Keratinocyte (primary cell): ENCODE measurements around the gene WFDC5. TPM values are rescaled to one million over a fixed set of nuclear protein-coding genes. Genes with fewer than 3 reads are reported as not detected.

Experiments used
- DNase-seq: peaks from one replicate; pipeline ENCODE4 v3.0.0-alpha.2; 2011; ENCODE audit warnings: low read depth, missing footprints, low spot score
- FAIRE-seq: peaks from 2 replicates; lab custom pipeline; 2011; peaks lifted over from hg19 to GRCh38; lab: Jason Lieb, UNC
- H2AFZ ChIP-seq: 2 replicates; pipeline ENCODE4 v1.6.0; 2012; ENCODE audit warnings: low read length, control low read depth, inconsistent platforms; ENCODE audit not compliant: control insufficient read depth
- H3K27ac ChIP-seq: 2 replicates; pipeline ENCODE4 v1.5.1; 2011; ENCODE audit warnings: low read length; ENCODE audit not compliant: control insufficient read depth, insufficient read depth
- H3K27me3 ChIP-seq: 3 replicates; pipeline ENCODE4 v1.6.0; 2011; ENCODE audit warnings: low read length; ENCODE audit not compliant: control insufficient read depth, insufficient read depth; ENCODE audit errors: extremely low read depth
- H3K36me3 ChIP-seq, 2 experiments: 2 replicates in 1 of 2; 3 replicates in 1 of 2; pipeline ENCODE4 v1.5.1; 2011; ENCODE audit warnings: low read length in 2 of 2, mild to moderate bottlenecking in 1 of 2; ENCODE audit not compliant: control insufficient read depth in 2 of 2, insufficient read depth in 2 of 2; ENCODE audit errors: extremely low read depth in 1 of 2
- H3K4me1 ChIP-seq: 3 replicates; pipeline ENCODE4 v1.5.1; 2011; ENCODE audit warnings: low read length; ENCODE audit not compliant: control insufficient read depth, insufficient read depth; ENCODE audit errors: extremely low read depth
- H3K4me2 ChIP-seq: 3 replicates; pipeline ENCODE4 v1.6.0; 2011; ENCODE audit warnings: low read depth, low read length; ENCODE audit not compliant: control insufficient read depth, insufficient read depth; ENCODE audit errors: extremely low read depth
- H3K4me3 ChIP-seq, 3 experiments: fragments of 200-600 bp in 1 of 3; sonication (generic) in 1 of 3; 2 replicates in 2 of 3; 3 replicates in 1 of 3; pipeline ENCODE4 v1.5.1; 2011 to 2016; ENCODE audit warnings: low read length in 3 of 3, mild to moderate bottlenecking in 3 of 3, control low read depth in 2 of 3, inconsistent platforms in 1 of 3, low read depth in 1 of 3, mixed read lengths in 1 of 3, mixed run types in 1 of 3, moderate library complexity in 1 of 3; ENCODE audit not compliant: control insufficient read depth in 2 of 3, insufficient read depth in 2 of 3; ENCODE audit errors: extremely low read depth in 1 of 3
- H3K79me2 ChIP-seq: 2 replicates; pipeline ENCODE4 v1.6.0; 2012; ENCODE audit warnings: low read length; ENCODE audit not compliant: control insufficient read depth, insufficient read depth
- H3K9ac ChIP-seq: 3 replicates; pipeline ENCODE4 v1.6.0; 2011; ENCODE audit warnings: low read length; ENCODE audit not compliant: control insufficient read depth, insufficient read depth; ENCODE audit errors: extremely low read depth
- H3K9me1 ChIP-seq: 3 replicates; pipeline ENCODE4 v1.6.0; 2011; ENCODE audit warnings: low read length; ENCODE audit not compliant: control insufficient read depth, insufficient read depth; ENCODE audit errors: extremely low read depth
- H3K9me3 ChIP-seq: 2 replicates; pipeline ENCODE4 v1.5.1; 2012; ENCODE audit warnings: low read depth, low read length; ENCODE audit not compliant: control insufficient read depth
- H4K20me1 ChIP-seq: 3 replicates; pipeline ENCODE4 v1.6.0; 2011; ENCODE audit warnings: low read length; ENCODE audit not compliant: control insufficient read depth, insufficient read depth; ENCODE audit errors: extremely low read depth
- CTCF ChIP-seq, 3 experiments: IDR thresholded peaks in 1 of 3; conservative IDR thresholded peaks in 1 of 3; optimal IDR thresholded peaks in 1 of 3; 2 replicates in 2 of 3; 3 replicates in 1 of 3; pipeline versions ENCODE3 to v1.5.1; 2011; ENCODE audit warnings: low read length in 3 of 3, mild to moderate bottlenecking in 3 of 3, moderate library complexity in 2 of 3, control low read depth in 1 of 3, inconsistent platforms in 1 of 3; ENCODE audit not compliant: insufficient read depth in 2 of 3; ENCODE audit errors: extremely low read depth in 1 of 3
- EZH2 ChIP-seq: IDR thresholded peaks from one replicate; pipeline ENCODE4 v1.6.1; 2012; ENCODE audit warnings: inconsistent platforms, mild to moderate bottlenecking, low read length, moderate library complexity
- dilution Hi-C: fragments of 300-500 bp; cut with MboI; formaldehyde crosslinking; loops from one replicate; pipeline ENCODE4 v1.7.0; 2020; ENCODE audit warnings: low sequenced_read_pairs; ENCODE audit not compliant: extremely low pct_ligation_motif_present
- polyA plus RNA-seq, 5 experiments: library from polyadenylated mRNA; depleted of rRNA in 3 of 5; stranded (reverse) in 3 of 5; stranded (forward) in 1 of 5; unstranded in 1 of 5; fragments of >200 nt; gene quantifications; 1 replicate in 1 of 5; 2 replicates in 3 of 5; 3 replicates in 1 of 5; pipeline versions ENCODE4 v1.2.1 to v1.2.3, GENCODE V29; 2011 to 2012; ENCODE audit warnings: missing spikeins in 2 of 5, low read depth in 1 of 5, low replicate concordance in 1 of 5

WFDC5 gene
- polyA plus RNA-seq, 1 donor (not counting 4 experiments of a cell fraction or from before 2014, with no cell fraction given), result 5.1 TPM

DNA sequence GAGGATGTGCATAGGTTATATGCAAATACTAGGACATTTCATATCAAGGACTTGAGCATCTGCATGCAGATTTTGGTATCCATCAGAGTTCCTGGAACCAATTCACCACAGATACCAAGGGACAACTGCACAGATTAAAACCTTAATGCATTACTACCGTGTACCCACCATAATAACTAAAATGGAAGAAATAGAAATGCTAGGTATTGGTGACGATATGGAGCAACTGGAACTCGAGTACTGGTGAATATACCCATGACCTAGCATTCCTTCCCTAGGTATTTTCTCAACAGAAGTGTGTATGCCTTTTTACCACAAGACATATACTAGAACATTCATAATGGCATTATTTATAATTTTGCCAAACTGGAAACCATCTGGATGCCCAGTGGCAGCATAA lies 32.5 kb downstream of the WFDC5 start:
- H3K9me3 ChIP-seq, result no peaks in the 10 kb centered on the region
- no peaks in the 10 kb centered on the region for H3K27me3 ChIP-seq
- no peak for FAIRE-seq
- H3K4me1 ChIP-seq, result peaks cover 2% of the 10 kb centered on the region
- H3K4me3 ChIP-seq, result no peak overlapping the region
- no peak overlapping the region for H3K9ac ChIP-seq
- H4K20me1 ChIP-seq, result no peaks in the 10 kb centered on the region
- no peak for DNase-seq
- dilution Hi-C loops, result no loop called here
- H3K4me2 ChIP-seq, result no peak overlapping the region
- TF ChIP-seq EZH2 (no peak), CTCF (optimal IDR thresholded peaks at IDR 0.05 in 1 of 3, IDR thresholded peaks at IDR 0.05 in 1 of 3, conservative IDR thresholded peaks at IDR 0.05 in 1 of 3; ENCODE audit: extremely low read depth in 1 of 3, insufficient read depth in 2 of 3, low read length in 3 of 3) (no peak)
- no peak overlapping the region for H2AFZ ChIP-seq
- H3K9me1 ChIP-seq, result no peaks in the 10 kb centered on the region
- no peaks in the 10 kb centered on the region for H3K79me2 ChIP-seq
- H3K27ac ChIP-seq, result no peak overlapping the region
- H3K36me3 ChIP-seq, result peaks cover 5 to 6% of the 10 kb centered on the region in 2 experiments

- dilution Hi-C loops, result no loop called here
- peak; percentile 29 for FAIRE-seq
- no peak overlapping the region for H3K27ac ChIP-seq
Measured at GRCh38 chr20:45080867-45081624, 33.9 kb downstream of the WFDC5 start.

More at GRCh38 chr20:45080867-45081624, 33.9 kb downstream of the WFDC5 start:
- H3K27me3 ChIP-seq, result no peaks in the 10 kb centered on the region
- H4K20me1 ChIP-seq, result no peaks in the 10 kb centered on the region
- no peaks in the 10 kb centered on the region for H3K9me3 ChIP-seq
- no peak overlapping the region for H3K4me3 ChIP-seq
- TF ChIP-seq CTCF (optimal IDR thresholded peaks at IDR 0.05 in 1 of 3, IDR thresholded peaks at IDR 0.05 in 1 of 3, conservative IDR thresholded peaks at IDR 0.05 in 1 of 3; ENCODE audit: extremely low read depth in 1 of 3, insufficient read depth in 2 of 3, low read length in 3 of 3) (peak; percentile 19 to 50 (median 39)), EZH2 (no peak)
- no peak overlapping the region for H2AFZ ChIP-seq
- H3K79me2 ChIP-seq, result no peaks in the 10 kb centered on the region
- H3K4me1 ChIP-seq, result no peaks in the 10 kb centered on the region
- peaks cover 12 to 14% of the 10 kb centered on the region in 2 experiments for H3K36me3 ChIP-seq
- no peak overlapping the region for H3K9ac ChIP-seq
- no peak for DNase-seq
- no peaks in the 10 kb centered on the region for H3K9me1 ChIP-seq
- no peak overlapping the region for H3K4me2 ChIP-seq
